Activated CD4-positive, alpha-beta T cell treated with anti-CD3 and anti-CD28 coated beads for 36 hours (primary cell): ENCODE measurements around the gene GOLIM4. TPM values are rescaled to one million over a fixed set of nuclear protein-coding genes. Genes with fewer than 3 reads are reported as not detected.
A peak's percentile ranks its signal among the peaks of the same experiment; 100 is the strongest.

Experiments
- ATAC-seq: fragments of 200-7000 bp; cut with Tn5 transposase; one replicate; pipeline ENCODE4 v1.10.0; 2021; ENCODE audit warnings: mild to moderate bottlenecking, moderate library complexity
- CTCF ChIA-PET: fragments of 350-600 bp; sonication (Branson Sonifier 250); formaldehyde crosslinking; loops from one replicate; lab custom pipeline; 2021; ENCODE audit warnings: antibody characterized with exemption; lab: Charles Lee
- POLR2A ChIA-PET: fragments of 350-600 bp; sonication (Branson Sonifier 250); formaldehyde crosslinking; loops from one replicate; lab custom pipeline; 2021; ENCODE audit warnings: antibody characterized with exemption, inconsistent platforms; lab: Charles Lee
- DNase-seq: peaks from one replicate; pipeline ENCODE4 v3.0.0-alpha.2; 2020
- H3K27ac Mint-ChIP-seq: one replicate; pipeline ENCODE4 v1.8.0; 2021; ENCODE audit warnings: mixed read lengths
- H3K27me3 Mint-ChIP-seq: one replicate; pipeline ENCODE4 v1.8.0; 2021; ENCODE audit warnings: mixed read lengths
- H3K36me3 Mint-ChIP-seq: one replicate; pipeline ENCODE4 v1.8.0; 2021; ENCODE audit warnings: low read depth, mixed read lengths
- H3K4me1 Mint-ChIP-seq: one replicate; pipeline ENCODE4 v1.8.0; 2021; ENCODE audit warnings: mixed read lengths
- H3K4me3 Mint-ChIP-seq: one replicate; pipeline ENCODE4 v1.8.0; 2021; ENCODE audit warnings: mild to moderate bottlenecking, moderate library complexity, mixed read lengths
- H3K9me3 Mint-ChIP-seq: one replicate; pipeline ENCODE4 v1.8.0; 2021; ENCODE audit warnings: low read depth, mixed read lengths
- intact Hi-C, 2 experiments: fragments of 100-400 bp; cut with DNase I in 1 of 2; cut with micrococcal nuclease in 1 of 2; formaldehyde crosslinking; loops; one replicate each; pipeline versions ENCODE4 v1.14.2 to v1.15.1; 2022 to 2024; cut with DNase I, micrococcal nuclease
- total RNA-seq, 2 experiments: library from RNA; stranded (reverse); gene quantifications; one replicate each; pipeline ENCODE4 v1.2.3, GENCODE V29; 2021

GOLIM4 gene
- total RNA-seq, 2 experiments from 2014 or later, result 3.2 to 4.1 TPM

DNA sequence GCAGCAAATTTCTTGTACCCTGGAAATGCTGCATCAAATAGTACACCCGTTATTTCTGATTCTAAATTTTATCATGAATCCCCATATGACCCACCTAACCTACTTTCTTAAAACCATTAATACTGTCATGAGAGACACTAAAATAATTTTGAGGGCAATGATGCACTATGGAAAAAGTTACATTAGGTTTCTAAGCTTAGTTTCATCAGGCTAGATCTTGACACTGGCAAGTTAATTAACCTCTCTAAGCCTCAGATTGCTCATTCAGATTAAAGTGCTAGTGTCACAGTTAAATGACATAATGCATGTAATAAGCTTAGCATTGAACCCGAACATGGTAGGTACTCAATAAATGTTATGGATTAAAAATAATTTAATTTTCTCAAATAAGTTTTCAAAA, 8.2 kb downstream of the GOLIM4 start:
- Mint-ChIP-seq H3K9me3 (no peaks in the 10 kb centered on the region), H3K36me3 (no peaks in the 10 kb centered on the region), H3K27ac (no peak overlapping the region), H3K27me3 (peaks cover 20% of the 10 kb centered on the region), H3K4me1 (peaks cover 12% of the 10 kb centered on the region), H3K4me3 (no peak overlapping the region)
- CTCF ChIA-PET, result interaction anchor here (1.3 kb wide), 1 partner anchor 40 kb away, joined by 5 read pairs; no protein-coding TSS in a partner anchor
- POLR2A ChIA-PET, result no interaction called here
- intact Hi-C loops, result no loop called here
- ATAC-seq (peak; percentile 42), DNase-seq (no peak)

DNA sequence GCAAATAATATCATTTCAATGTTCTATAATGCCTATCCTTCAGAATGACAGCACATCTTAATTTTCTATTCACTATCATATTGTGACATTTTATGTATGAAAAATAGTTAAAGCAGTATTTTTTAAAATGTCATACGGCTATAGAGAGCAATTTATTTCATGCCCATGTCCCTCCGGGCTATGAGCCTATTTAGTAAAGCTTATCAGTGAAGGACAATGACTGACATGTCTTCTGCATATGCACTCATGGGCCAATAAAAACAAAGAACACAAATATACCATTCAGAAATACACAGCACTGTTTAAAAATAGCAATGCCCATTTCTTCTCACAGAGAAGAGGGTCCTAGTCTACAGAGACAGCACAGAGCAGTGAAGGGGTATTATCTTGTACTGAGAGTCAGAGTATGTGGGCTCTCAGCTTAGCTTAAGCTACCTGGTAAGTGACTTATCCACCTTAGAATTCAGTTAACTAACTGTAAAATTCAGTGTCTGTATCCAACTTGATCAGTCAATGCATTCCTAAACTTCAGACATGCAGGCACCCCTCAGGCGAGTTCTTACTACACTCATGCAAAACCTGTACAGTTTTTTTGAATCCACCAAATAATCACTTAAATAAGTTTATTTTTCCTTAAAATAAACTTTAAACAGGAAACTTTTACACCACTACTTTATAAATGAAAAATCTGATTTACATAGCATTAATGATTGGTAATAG, 9.0 kb downstream of the GOLIM4 start:
- ATAC-seq (no peak), DNase-seq (no peak)
- Mint-ChIP-seq H3K4me3 (no peak overlapping the region), H3K4me1 (peaks cover 12% of the 10 kb centered on the region), H3K27ac (no peak overlapping the region), H3K36me3 (no peaks in the 10 kb centered on the region), H3K9me3 (no peaks in the 10 kb centered on the region), H3K27me3 (peaks cover 18% of the 10 kb centered on the region)
- CTCF ChIA-PET, result interaction anchor here (0.6 to 1.3 kb wide), 3 partner anchors 39 to 86 kb away, joined by 3 to 5 read pairs (median 3); no protein-coding TSS in a partner anchor
- intact Hi-C loops, result no loop called here
- POLR2A ChIA-PET, result no interaction called here

DNA sequence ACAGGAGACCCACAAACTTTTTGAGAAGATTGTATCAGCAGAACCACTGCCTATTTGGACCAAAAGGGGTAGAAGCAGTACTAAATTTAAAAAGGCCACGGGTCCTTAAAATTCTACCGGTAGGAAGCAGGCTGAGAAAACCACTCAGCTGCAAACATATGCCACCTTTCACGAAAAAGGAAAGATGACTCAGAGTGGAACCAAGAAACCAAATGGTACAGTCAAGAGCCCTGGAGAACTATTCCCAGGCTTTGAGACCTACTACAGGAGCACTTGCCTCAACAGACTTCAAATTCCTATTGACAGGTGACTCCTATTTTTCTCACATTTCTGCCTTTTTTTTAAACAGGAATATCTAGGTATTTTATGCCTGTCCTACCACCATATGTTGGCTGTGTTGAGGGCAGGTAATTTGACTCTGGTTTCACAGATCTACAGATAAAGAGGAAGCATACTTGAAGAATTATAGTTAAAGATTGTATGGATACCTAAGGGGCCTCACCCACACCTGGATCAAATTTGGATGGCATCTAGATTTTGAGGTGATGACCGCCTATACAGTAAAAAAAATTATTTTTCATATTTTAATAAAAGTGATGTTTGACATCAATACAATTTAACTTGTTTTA, 10.1 kb downstream of the GOLIM4 start:
- ChIA-PET POLR2A (no interaction called here), CTCF (interaction anchor here (0.5 kb wide), 2 partner anchors 10 to 1937 kb away, joined by 3 read pairs; partner anchors contain the start of gene GOLIM4)
- Mint-ChIP-seq H3K4me3 (no peak overlapping the region), H3K27ac (no peak overlapping the region), H3K9me3 (no peaks in the 10 kb centered on the region), H3K36me3 (no peaks in the 10 kb centered on the region), H3K27me3 (peaks cover 12% of the 10 kb centered on the region), H3K4me1 (peaks cover 12% of the 10 kb centered on the region)
- no peak for DNase-seq
- no peak for ATAC-seq
- intact Hi-C loops, result no loop called here

DNA sequence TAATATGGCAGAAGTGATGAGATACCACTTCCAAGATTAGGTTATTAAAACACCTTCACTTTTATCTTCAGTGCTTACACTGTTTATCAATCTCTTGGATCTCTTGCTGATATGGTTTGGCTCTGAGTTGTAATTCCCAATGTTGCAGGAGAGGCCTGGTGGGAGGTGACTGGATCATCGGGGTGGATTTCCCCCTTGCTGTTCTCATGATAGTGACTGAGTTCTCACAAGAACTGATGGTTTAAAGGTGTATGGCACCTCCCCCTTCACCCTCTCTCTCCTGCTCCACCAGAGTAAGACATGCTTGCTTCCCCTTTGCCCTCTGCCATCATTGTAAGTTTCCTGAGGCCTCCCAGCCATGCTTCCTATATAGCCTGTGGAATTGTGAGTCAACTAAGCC, 11.8 kb downstream of the GOLIM4 start:
- ChIA-PET CTCF (no interaction called here), POLR2A (no interaction called here)
- peaks cover 8% of the 10 kb centered on the region for H3K27me3 Mint-ChIP-seq
- H3K4me3 Mint-ChIP-seq, result no peak overlapping the region
- H3K4me1 Mint-ChIP-seq, result peaks cover 12% of the 10 kb centered on the region
- intact Hi-C loops, result no loop called here
- H3K27ac Mint-ChIP-seq, result no peak overlapping the region
- no peaks in the 10 kb centered on the region for H3K36me3 Mint-ChIP-seq
- DNase-seq (no peak), ATAC-seq (no peak)
- no peaks in the 10 kb centered on the region for H3K9me3 Mint-ChIP-seq

DNA sequence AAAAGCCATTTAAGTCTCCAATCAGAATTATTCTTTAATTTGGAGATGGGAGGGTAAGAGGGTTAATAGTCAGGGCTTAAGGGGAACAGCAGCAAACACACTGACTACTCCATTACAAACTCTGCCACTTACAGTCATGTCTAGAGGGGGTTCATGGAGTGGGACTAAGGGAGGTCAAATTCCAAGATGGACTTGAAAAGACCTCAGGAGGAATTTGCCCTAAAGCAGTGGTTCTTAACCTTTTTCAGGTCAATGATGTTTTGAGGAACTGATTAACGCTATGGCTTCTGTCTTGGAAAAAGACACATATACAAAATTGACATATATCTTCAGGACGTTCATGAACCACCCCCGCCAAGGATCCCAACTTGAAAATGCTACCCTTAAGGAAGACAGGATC, 13.9 kb downstream of the GOLIM4 start:
- ATAC-seq (no peak), DNase-seq (no peak)
- intact Hi-C loops, result no loop called here
- Mint-ChIP-seq H3K36me3 (no peaks in the 10 kb centered on the region), H3K27me3 (peaks cover 3% of the 10 kb centered on the region), H3K9me3 (no peaks in the 10 kb centered on the region), H3K27ac (no peak overlapping the region), H3K4me1 (peaks cover 2% of the 10 kb centered on the region), H3K4me3 (no peak overlapping the region)
- ChIA-PET POLR2A (no interaction called here), CTCF (no interaction called here)

DNA sequence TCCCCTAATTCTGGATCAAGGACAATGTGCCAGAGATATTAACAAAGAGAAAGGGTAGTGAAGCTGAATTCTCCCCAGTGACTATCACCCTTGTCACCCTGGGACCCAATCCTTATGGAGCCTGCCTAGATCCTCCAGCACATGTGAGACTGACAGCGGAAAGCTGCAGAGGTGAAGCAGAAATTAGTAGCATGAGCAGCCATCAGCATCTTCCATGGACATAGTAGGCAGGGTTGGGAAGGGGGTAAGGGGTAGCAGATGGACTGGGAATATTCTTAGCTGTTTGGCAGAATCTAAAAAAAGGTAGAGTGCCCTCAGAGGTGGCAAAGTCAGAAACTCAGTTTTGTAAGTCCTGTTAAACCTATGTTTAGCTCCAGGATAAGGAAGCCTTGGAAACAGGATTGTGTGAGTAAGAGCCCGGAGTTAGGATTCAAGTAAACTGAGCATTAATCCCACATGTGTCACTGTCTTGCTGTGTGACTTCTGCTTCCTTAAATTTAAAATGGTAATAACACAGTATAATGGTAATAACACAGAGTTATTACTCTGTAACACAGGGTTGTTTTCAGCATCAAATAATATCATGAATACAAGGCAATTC, 14.5 kb downstream of the GOLIM4 start:
- no peaks in the 10 kb centered on the region for H3K36me3 Mint-ChIP-seq
- ChIA-PET CTCF (no interaction called here), POLR2A (no interaction called here)
- H3K27ac Mint-ChIP-seq, result no peak overlapping the region
- ATAC-seq, result no peak
- no peak for DNase-seq
- no peaks in the 10 kb centered on the region for H3K9me3 Mint-ChIP-seq
- H3K27me3 Mint-ChIP-seq, result peaks cover 3% of the 10 kb centered on the region
- no peak overlapping the region for H3K4me3 Mint-ChIP-seq
- peaks cover 2% of the 10 kb centered on the region for H3K4me1 Mint-ChIP-seq
- intact Hi-C loops, result no loop called here

DNA sequence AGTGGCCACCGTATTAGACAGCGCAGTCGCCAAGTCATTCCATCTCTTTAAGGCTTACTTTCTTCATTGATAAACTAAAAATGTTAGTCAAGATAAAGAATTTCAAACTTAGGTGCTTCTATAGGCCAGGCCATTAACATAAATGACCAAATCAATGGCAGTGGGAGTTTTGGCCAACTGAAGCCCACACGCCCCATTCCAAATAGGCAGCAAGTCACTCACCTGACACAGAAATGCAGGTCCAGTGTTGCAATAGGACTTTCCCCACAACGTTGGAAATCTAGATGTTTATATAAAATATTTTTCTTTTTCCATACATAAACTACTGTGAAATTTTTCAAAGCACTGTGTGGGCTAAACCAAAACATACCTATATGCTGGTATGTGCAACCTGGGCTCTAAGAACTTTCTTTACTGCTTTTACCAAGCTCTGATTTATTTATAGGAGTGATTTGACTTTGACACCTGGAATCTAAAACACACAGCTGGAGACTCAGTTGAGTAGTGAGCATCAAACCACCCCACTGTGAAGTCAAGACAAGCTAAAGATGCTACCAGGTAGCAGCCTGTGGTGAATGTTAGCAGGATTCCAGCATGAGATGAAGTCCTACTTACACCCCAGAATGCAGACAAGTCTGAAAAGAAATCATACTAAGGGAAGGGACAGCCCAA, 15.1 kb downstream of the GOLIM4 start:
- intact Hi-C loops, result no loop called here
- CTCF ChIA-PET, result no interaction called here
- DNase-seq, result no peak
- H3K36me3 Mint-ChIP-seq, result no peaks in the 10 kb centered on the region
- H3K4me1 Mint-ChIP-seq, result peaks cover 2% of the 10 kb centered on the region
- POLR2A ChIA-PET, result no interaction called here
- no peaks in the 10 kb centered on the region for H3K9me3 Mint-ChIP-seq
- peaks cover 3% of the 10 kb centered on the region for H3K27me3 Mint-ChIP-seq
- H3K4me3 Mint-ChIP-seq, result no peak overlapping the region
- H3K27ac Mint-ChIP-seq, result no peak overlapping the region
- ATAC-seq, result no peak

DNA sequence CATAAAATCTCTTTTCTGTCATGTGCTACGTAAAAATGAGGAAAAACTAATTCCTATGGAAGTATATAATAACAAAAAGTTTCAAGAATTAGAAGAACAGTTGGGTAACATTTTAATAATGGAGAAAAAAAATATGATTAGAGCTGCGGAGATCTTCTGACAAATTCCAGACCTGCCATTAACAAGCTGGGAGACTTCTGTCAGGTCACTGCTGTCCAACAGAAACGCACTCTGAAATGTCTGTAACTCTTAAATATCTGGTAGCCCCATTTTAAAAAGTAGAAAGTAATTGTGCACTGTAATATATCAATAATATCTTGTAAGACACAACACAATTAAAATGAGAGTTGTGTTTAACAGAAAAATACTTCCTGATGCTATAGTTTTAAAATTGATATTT, 15.7 kb downstream of the GOLIM4 start:
- Mint-ChIP-seq H3K27ac (no peak overlapping the region), H3K36me3 (no peaks in the 10 kb centered on the region), H3K4me3 (no peak overlapping the region), H3K4me1 (no peaks in the 10 kb centered on the region), H3K9me3 (no peaks in the 10 kb centered on the region), H3K27me3 (peaks cover 3% of the 10 kb centered on the region)
- intact Hi-C loops, result no loop called here
- ChIA-PET POLR2A (no interaction called here), CTCF (no interaction called here)
- no peak for ATAC-seq
- DNase-seq, result no peak

DNA sequence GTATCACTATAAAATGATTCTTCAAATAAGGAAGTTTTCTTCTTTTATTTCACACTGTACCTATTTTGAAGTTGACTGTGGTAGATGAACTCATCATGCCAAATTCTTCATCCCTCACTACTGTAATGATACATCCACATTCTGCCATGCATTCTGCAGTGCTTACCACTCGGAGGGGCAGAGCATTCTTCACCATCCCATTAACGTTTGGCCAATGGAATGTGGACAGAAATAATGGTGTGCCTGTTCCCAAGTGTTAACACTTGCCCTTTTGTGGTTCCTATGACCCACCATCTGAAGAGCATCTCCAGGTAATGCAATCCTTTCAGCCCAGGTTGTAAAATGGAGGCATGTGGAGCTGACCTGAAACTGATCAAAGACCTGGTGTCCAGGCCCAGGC, 18.6 kb downstream of the GOLIM4 start:
- intact Hi-C loops, result no loop called here
- no peaks in the 10 kb centered on the region for H3K27me3 Mint-ChIP-seq

DNA sequence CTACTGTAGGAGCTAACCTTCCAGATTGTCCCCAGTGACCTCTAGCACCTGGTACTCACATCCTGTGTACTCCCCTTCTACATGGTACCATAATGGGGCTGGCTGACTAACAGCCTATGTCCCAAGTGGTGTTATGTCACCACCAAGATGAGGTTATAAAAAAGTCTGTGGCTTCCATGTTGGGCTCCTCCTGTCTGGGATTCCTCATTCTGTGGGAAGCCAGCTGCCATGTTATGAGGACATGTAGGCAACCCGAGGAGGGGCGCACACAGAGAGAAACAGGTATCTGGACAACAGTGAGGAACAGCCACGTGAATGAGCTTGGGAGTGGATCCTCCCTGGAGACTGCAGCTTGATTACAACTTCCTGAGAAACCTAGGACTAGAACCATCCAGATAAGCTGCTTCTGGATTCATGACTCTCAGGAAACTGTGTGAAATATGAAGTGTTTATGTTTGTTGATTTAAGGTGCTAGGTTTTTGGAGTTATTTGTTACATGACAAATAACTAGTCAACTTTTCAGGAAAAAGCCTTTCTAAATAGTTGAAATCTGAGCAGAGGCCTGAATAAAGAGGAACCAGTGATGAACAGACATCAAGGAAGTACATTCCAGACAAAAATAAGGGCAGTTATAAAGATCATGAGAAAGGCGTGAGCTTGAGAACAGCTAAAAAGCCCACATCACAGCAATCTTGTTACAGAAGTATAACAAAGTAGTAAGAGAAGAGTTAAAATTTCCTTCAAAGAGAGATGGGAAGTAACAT, 21.7 kb downstream of the GOLIM4 start:
- intact Hi-C loops, result no loop called here
- peaks cover 3% of the 10 kb centered on the region for H3K4me1 Mint-ChIP-seq
- POLR2A ChIA-PET, result no interaction called here

More for the DNA sequence above, 18.6 kb downstream of the GOLIM4 start:
- POLR2A ChIA-PET, result no interaction called here
- H3K36me3 Mint-ChIP-seq, result no peaks in the 10 kb centered on the region
- H3K27ac Mint-ChIP-seq, result no peak overlapping the region
- no peak overlapping the region for H3K4me3 Mint-ChIP-seq
- CTCF ChIA-PET, result no interaction called here
- ATAC-seq, result no peak
- H3K9me3 Mint-ChIP-seq, result no peaks in the 10 kb centered on the region
- DNase-seq, result no peak
- H3K4me1 Mint-ChIP-seq, result no peaks in the 10 kb centered on the region

DNA sequence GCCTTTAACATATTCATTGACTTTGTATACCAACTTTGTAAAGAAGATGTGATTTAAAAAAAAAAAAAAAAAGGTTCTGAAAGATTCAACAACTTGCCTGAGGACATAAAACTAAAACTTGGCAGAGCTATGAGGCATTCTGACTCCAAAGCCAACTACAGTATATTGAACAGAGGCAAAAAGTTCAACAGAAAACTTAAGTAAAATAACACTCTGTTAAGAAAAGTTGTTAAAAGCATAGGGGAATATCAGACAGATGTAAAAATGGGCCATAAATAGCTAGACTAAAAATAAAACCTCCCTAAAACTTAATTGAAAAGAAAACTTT, 23.4 kb downstream of the GOLIM4 start:
- Mint-ChIP-seq H3K27me3 (no peaks in the 10 kb centered on the region), H3K4me1 (peaks cover 3% of the 10 kb centered on the region), H3K4me3 (no peak overlapping the region), H3K27ac (no peak overlapping the region), H3K9me3 (no peaks in the 10 kb centered on the region), H3K36me3 (no peaks in the 10 kb centered on the region)
- no peak for ATAC-seq
- CTCF ChIA-PET, result interaction anchor here (0.8 kb wide), 1 partner anchor 18 kb away, joined by 4 read pairs; no protein-coding TSS in a partner anchor
- DNase-seq, result no peak
- intact Hi-C loops, result no loop called here
- POLR2A ChIA-PET, result no interaction called here

More for the DNA sequence above, 21.7 kb downstream of the GOLIM4 start:
- CTCF ChIA-PET, result interaction anchor here (0.7 kb wide), 1 partner anchor 43 kb away, joined by 3 read pairs; no protein-coding TSS in a partner anchor
- DNase-seq, result no peak
- Mint-ChIP-seq H3K27me3 (no peaks in the 10 kb centered on the region), H3K27ac (no peak overlapping the region), H3K36me3 (no peaks in the 10 kb centered on the region), H3K9me3 (no peaks in the 10 kb centered on the region), H3K4me3 (no peak overlapping the region)
- no peak for ATAC-seq
